Body of pancreas (tissue), 4 donors: ENCODE results near the gene NHP2. TPM values are rescaled to one million over a fixed set of nuclear protein-coding genes. Genes with fewer than 3 reads are reported as not detected.
"Not testable (repeated sequence)": the region's sequence is repeated elsewhere in the genome, so short reads cannot be mapped to it uniquely, and the experiment has no call there.

Experiments used
- ATAC-seq: fragments of 150-250 bp; one replicate; pipeline ENCODE4 v1.9.1; 2016
- DNase-seq, 4 donors: peaks; one replicate each; pipeline ENCODE4 v3.0.0-alpha.2; 2019
- H3K27ac ChIP-seq, 4 donors: fragments of 200-600 bp; sonication (generic); 1 replicate in 3 of 4; 2 replicates in 1 of 4; pipeline versions ENCODE4 v1.5.1 to v1.6.1; 2016 to 2019; ENCODE audit warnings: mild to moderate bottlenecking in 1 of 4, mixed read lengths in 1 of 4, moderate library complexity in 1 of 4
- H3K27me3 ChIP-seq, 2 donors: fragments of 200-600 bp; sonication (generic); one replicate each; pipeline ENCODE4 v1.6.0; 2016; ENCODE audit warnings: mild to moderate bottlenecking in 1 of 2
- H3K36me3 ChIP-seq, 2 donors: fragments of 200-600 bp; sonication (generic); replicated peaks in 1 of 2; 2 replicates each; pipeline ENCODE4 v1.5.1; 2016; ENCODE audit warnings: low read depth in 2 of 2; ENCODE audit not compliant: insufficient read depth in 1 of 2
- H3K4me1 ChIP-seq: fragments of 200-600 bp; sonication (generic); one replicate; pipeline ENCODE4 v1.6.0; 2016
- H3K4me3 ChIP-seq, 2 donors: fragments of 200-600 bp; sonication (generic); 1 replicate in 1 of 2; 2 replicates in 1 of 2; pipeline ENCODE4 v1.5.1; 2016 to 2019
- H3K9me3 ChIP-seq, 3 donors: fragments of 200-600 bp; sonication (generic); 1 replicate in 2 of 3; 2 replicates in 1 of 3; pipeline ENCODE4 v1.5.1; 2016
- CTCF ChIP-seq, 7 experiments: fragments of 450-650 bp in 4 of 7; fragments of 200-600 bp in 3 of 7; sonication (generic) in 3 of 7; IDR thresholded peaks; one replicate each; pipeline ENCODE4 v1.5.1; 2016 to 2019; ENCODE audit warnings: antibody characterized with exemption in 7 of 7
- POLR2A ChIP-seq, 3 donors: fragments of 450-650 bp; IDR thresholded peaks; one replicate each; pipeline ENCODE4 v1.6.1; 2016; ENCODE audit warnings: antibody characterized with exemption in 3 of 3, mild to moderate bottlenecking in 2 of 3
- WGBS, 2 donors: methylation state at CpG; one replicate each; pipeline ENCODE4 v1.1.5; 2017; 5-methylcytosine and 5-hydroxymethylcytosine counted together
- intact Hi-C: fragments of 100-400 bp; cut with DNase I; formaldehyde crosslinking; loops from one replicate; pipeline ENCODE4 v1.15.1; 2023
- total RNA-seq, 2 donors: library from RNA; depleted of rRNA; stranded (reverse); fragments of >200 nt; gene quantifications; one replicate each; pipeline ENCODE4 v1.1.0, GENCODE V29; 2016

NHP2 gene
- total RNA-seq, 2 donors from 2014 or later = 63.9 to 80.2 TPM

DNA sequence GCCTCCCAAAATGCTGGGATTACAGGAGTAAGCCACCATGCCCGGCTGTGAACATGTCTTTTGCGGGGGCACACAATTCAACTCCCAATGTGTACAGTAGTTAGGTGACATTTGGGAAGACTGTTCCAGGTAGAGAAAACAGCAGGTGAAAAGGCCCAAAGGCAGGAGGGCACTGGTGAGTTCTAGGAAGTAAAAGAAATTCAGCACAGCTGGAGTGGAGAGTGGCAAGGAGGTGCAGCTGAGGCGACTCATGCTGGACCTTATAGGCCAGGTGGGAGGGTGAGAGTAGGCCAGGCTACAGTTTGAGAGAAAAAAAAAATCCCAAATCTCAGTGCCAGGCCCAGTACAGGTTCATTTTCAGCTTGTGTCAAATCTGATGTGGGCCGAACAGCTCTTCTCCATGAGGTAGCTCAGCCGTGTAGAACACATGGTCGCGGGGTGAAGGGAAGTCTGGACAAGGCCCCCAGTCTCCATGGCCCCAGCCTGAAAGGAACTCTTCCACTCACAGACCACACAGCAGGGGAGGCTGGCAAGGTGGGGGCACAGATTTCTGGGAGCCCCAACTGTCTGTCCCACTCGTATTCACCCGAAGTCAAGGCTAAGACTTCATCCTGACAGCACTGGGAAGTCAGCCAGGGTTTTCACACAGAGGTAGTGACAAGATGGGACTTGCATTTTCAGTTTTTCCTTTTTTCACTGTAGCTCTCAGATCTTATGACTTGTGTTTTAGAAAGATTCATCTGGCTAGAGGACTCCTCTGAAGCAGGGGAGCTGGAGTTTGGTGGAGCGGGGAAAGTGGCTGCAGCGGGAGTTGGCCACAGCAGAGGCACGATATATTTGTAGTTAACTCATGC is 46.1 kb upstream of the NHP2 start:
- 77 to 78% methylated on average over 12 of the region's 12 CpGs for whole genome bisulfite sequencing, 2 donors
- no peak for TF ChIP-seq POLR2A (IDR thresholded peaks at IDR 0.05)
- TF ChIP-seq CTCF (IDR thresholded peaks at IDR 0.05) = no peak
- no peak for DNase-seq
- H3K36me3 ChIP-seq = no peaks in the 10 kb centered on the region
- no peak overlapping the region for H3K27ac ChIP-seq
- no peak for ATAC-seq
- no peak overlapping the region for H3K4me3 ChIP-seq
- intact Hi-C loops = loop anchor here (10.0 kb wide), 1 partner anchor 75 kb away; no protein-coding TSS in a partner anchor
- H3K4me1 ChIP-seq = no peaks in the 10 kb centered on the region
- H3K9me3 ChIP-seq = no peaks in the 10 kb centered on the region
- H3K27me3 ChIP-seq = no peaks in the 10 kb centered on the region

- DNase-seq (no peak), ATAC-seq (no peak)
- Histone ChIP-seq H3K27me3 (no peaks in the 10 kb centered on the region), H3K4me1 (no peaks in the 10 kb centered on the region), H3K36me3 (no peaks in the 10 kb centered on the region), H3K4me3 (no peak overlapping the region), H3K9me3 (no peaks in the 10 kb centered on the region), H3K27ac (no peak overlapping the region)
- no peak for TF ChIP-seq CTCF (IDR thresholded peaks at IDR 0.05)
- no peak for TF ChIP-seq POLR2A (IDR thresholded peaks at IDR 0.05)
- WGBS, 2 donors = 75 to 85% methylated on average over 11 of the region's 11 CpGs
- intact Hi-C loops = no loop called here
Measured at GRCh38 chr5:178198706-178199105, 45.0 kb upstream of the NHP2 start.

- DNase-seq, H3K4me3 ChIP-seq, H3K27ac ChIP-seq, H3K27me3 ChIP-seq, H3K4me1 ChIP-seq, intact Hi-C loops, H3K36me3 ChIP-seq, ATAC-seq, H3K9me3 ChIP-seq: not testable (repeated sequence)
- 72 to 76% methylated on average over 10 to 11 of the region's 11 CpGs for WGBS, 2 donors
Measured at GRCh38 chr5:178198151-178198550, 44.5 kb upstream of the NHP2 start.

GRCh38 chr5:178196986-178197385 is 43.3 kb upstream of the NHP2 start:
- H3K27ac ChIP-seq = no peak overlapping the region
- H3K36me3 ChIP-seq = no peaks in the 10 kb centered on the region
- DNase-seq = peak in 1 of 4 donors; percentile 28
- H3K9me3 ChIP-seq = no peaks in the 10 kb centered on the region
- intact Hi-C loops = no loop called here
- H3K27me3 ChIP-seq = peaks cover 0 to 3% of the 10 kb centered on the region in 2 donors
- 69 to 72% methylated on average over 7 to 8 of the region's 8 CpGs for WGBS, 2 donors
- no peak for ATAC-seq
- H3K4me1 ChIP-seq = no peaks in the 10 kb centered on the region
- TF ChIP-seq CTCF (IDR thresholded peaks at IDR 0.05) (peak in 5 of 7 experiments; percentile 21 to 35 (median 28)), POLR2A (IDR thresholded peaks at IDR 0.05) (no peak)
- no peak overlapping the region for H3K4me3 ChIP-seq

- 69 to 74% methylated on average over 5 to 7 of the region's 7 CpGs for WGBS, 2 donors
- H3K9me3 ChIP-seq = no peaks in the 10 kb centered on the region
- H3K27ac ChIP-seq = no peak overlapping the region
- H3K27me3 ChIP-seq = peaks cover 0 to 4% of the 10 kb centered on the region in 2 donors
- intact Hi-C loops = no loop called here
- DNase-seq (no peak), ATAC-seq (no peak)
- no peak for TF ChIP-seq POLR2A (IDR thresholded peaks at IDR 0.05)
- no peaks in the 10 kb centered on the region for H3K36me3 ChIP-seq
- no peak overlapping the region for H3K4me3 ChIP-seq
- H3K4me1 ChIP-seq = no peaks in the 10 kb centered on the region
Measured at GRCh38 chr5:178196281-178196812, 42.7 kb upstream of the NHP2 start.
